OCI-LY1 (cell line): ENCODE measurements around the gene VPS37C.

Experiments
- CTCF ChIP-seq: fragments of 200-600 bp; sonication (generic), shearing (Covaris generic); IDR thresholded peaks from 2 replicates; pipeline ENCODE4 v1.5.1; 2017; ENCODE audit warnings: mild to moderate bottlenecking, antibody characterized with exemption, low read length, moderate library complexity, mixed read lengths
- EZH2 ChIP-seq: fragments of 200-600 bp; sonication (generic), shearing (Covaris generic); IDR thresholded peaks from 2 replicates; pipeline ENCODE4 v1.8.0; 2017; ENCODE audit warnings: borderline replicate concordance, mixed run types, mild to moderate bottlenecking, antibody characterized with exemption, low read length, moderate library complexity, mixed read lengths

- TF ChIP-seq CTCF, result no peak
- no peak for TF ChIP-seq EZH2
These were observed 14.0 kb downstream of the VPS37C start for GRCh38 chr11:61147271-61147670.
